ENCODE measurements around the gene ADAMTSL1.

ADAMTSL1 gene

DNA sequence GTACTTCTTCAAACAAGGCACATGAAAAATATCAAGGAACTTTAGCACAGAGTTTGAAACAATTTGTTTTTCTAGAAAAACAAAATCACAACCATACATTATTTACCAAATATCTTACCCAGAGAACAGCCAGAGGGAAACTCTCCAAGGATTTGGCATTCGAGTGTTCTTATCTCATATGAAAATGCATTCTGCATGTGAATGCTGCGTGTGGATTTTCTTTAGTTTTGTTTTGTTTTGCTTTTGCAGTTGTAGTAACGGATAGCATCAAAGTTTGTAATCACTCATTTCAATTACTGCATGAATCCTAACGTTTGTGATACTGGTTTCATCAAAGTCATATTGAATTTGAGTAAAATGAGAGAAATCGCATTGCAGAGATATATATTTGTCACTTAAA is 28.0 kb downstream of the ADAMTSL1 start:
- DNase-seq (ENCODE audit: low read depth in 2 of 2): no peak

DNA sequence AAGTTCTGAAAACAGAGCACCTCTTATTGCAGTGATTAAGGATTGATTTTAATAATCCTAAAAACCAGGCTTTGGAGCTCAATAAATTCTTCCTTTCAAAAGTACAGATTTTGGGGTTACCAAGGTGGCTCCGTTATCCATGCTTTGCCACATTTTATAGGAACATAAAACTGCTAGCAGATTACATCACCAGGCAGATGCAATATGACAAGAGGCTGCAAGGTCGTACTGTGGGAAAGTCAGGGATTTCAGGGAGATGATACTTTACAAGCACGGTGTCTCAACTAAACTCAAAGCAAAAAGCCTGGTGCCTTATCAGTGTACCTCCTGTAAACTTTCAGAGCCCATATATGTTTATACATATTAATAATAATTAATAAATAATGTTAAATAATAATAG is 28.6 kb downstream of the ADAMTSL1 start:
- no peak for DNase-seq (ENCODE audit: low read depth in 2 of 2)

GRCh38 chr9:18504707-18505106 is 30.8 kb downstream of the ADAMTSL1 start:
- no peak for DNase-seq (ENCODE audit: low read depth in 2 of 2)

- DNase-seq (ENCODE audit: low read depth in 2 of 2): no peak
Measured at GRCh38 chr9:18507151-18507550, 33.2 kb downstream of the ADAMTSL1 start.

GRCh38 chr9:18516514-18516913 is 42.6 kb downstream of the ADAMTSL1 start:
- no peak for DNase-seq (ENCODE audit: low read depth in 2 of 2)

- no peak for DNase-seq (ENCODE audit: low read depth in 2 of 2)
Measured at GRCh38 chr9:18516965-18517364, 43.0 kb downstream of the ADAMTSL1 start.

- DNase-seq (ENCODE audit: low read depth in 2 of 2): no peak
Measured at GRCh38 chr9:18520416-18521047, 46.6 kb downstream of the ADAMTSL1 start.

- no peak for DNase-seq (ENCODE audit: low read depth in 2 of 2)
Measured at GRCh38 chr9:18526685-18527084, 52.7 kb downstream of the ADAMTSL1 start.

- no peak for DNase-seq (ENCODE audit: low read depth in 2 of 2)
Measured at GRCh38 chr9:18531136-18532065, 57.4 kb downstream of the ADAMTSL1 start.

- no peak for DNase-seq (ENCODE audit: low read depth in 2 of 2)
Measured at GRCh38 chr9:18534611-18535010, 60.7 kb downstream of the ADAMTSL1 start.

GRCh38 chr9:18536554-18536953 is 62.6 kb downstream of the ADAMTSL1 start:
- no peak for DNase-seq (ENCODE audit: low read depth in 2 of 2)

GRCh38 chr9:18539203-18539693 is 65.3 kb downstream of the ADAMTSL1 start:
- DNase-seq (ENCODE audit: low read depth in 2 of 2): no peak

GRCh38 chr9:18542837-18543405 is 69.0 kb downstream of the ADAMTSL1 start:
- no peak for DNase-seq (ENCODE audit: low read depth in 2 of 2)

DNA sequence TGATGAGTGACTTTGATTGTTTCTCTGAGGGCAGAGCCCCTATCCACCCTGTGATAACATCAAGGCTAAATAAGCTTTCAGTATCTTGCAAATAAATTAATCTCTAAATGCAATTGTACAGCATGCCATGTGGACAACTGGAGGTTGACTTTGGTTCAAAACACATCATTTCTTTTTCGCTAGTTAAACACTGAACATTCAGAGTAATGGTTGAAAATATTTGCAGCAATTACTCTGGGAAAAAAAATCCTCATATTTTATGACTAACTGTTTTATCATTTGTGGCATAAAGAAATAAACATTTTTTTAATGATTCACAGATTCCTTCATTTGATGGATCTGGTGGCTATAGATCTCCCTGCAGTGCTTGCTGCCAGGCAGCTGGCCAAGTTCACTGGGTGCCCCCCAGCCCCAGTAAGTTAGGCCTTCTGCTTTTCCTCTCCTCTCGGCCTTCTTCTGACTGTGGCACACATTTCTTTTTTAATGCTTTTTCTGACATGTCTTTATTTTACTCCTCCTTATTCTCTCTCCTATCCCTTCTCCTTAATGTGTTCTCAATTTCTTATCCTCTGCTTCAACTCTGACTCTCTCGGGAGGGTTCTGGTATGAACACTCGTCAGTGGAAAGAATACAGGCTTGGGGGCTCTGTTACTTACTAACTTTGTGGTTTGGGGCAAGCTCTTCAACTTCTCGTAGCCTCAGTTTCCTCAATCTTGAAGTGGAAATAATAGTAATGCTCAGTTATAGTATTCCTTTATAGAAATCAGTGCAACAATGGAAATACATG is 69.6 kb downstream of the ADAMTSL1 start:
- DNase-seq (ENCODE audit: low read depth in 2 of 2): no peak

- DNase-seq (ENCODE audit: low read depth in 2 of 2): no peak
Measured at GRCh38 chr9:18544456-18544855, 70.5 kb downstream of the ADAMTSL1 start.

DNA sequence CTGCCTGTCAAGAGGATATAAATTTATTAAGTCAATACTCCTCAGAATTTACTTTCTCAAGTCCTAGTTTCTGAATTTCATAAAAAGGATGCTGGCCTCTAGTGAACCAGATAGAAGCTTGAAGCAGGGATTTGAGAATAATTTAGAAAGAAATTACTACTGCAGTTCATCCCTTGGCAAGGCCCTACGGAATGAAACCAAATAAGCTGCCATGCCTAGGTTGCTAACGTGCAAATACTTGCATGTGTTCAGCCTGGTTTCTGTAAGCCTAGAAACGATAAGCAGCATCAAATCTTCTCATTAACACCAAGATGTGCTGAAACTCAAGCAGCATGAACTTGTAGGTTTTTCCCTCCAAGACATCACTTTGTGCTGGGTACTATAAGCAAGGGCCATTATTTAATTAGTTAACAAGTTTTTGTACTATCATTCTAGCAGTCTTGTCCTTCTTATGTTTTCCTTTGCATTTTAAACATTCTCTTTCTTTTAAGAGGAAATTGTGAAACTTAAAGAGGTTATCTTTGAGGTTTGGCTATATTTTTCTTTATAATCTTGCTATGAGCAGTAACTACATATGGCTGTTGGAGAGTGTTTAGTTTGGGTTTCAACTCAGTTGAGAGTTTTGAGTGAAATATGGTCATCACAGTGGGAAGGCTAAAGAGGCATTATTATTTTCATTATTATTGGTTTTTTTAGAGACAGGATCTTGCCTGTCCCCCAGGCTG is 71.8 kb downstream of the ADAMTSL1 start:
- DNase-seq (ENCODE audit: low read depth in 2 of 2): no peak

DNA sequence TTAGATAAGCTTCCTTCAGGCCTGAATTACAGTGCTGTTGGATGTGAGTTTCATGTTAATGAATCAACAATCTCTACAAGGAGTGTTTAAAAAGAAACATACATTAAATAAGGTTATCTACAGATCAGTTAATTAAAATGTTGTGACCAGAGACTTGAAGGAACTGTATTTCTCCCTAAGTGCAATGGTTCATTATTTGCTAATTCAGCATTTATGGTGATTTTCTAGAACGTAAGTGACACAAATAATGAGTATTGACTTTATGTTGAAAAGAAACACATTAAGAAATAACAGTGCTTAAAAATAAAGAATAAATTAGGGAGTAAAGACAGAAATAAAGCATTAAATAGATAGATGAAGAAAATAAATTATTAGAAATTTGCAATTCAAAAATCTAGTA is 74.5 kb downstream of the ADAMTSL1 start:
- no peak for DNase-seq (ENCODE audit: low read depth in 2 of 2)

DNA sequence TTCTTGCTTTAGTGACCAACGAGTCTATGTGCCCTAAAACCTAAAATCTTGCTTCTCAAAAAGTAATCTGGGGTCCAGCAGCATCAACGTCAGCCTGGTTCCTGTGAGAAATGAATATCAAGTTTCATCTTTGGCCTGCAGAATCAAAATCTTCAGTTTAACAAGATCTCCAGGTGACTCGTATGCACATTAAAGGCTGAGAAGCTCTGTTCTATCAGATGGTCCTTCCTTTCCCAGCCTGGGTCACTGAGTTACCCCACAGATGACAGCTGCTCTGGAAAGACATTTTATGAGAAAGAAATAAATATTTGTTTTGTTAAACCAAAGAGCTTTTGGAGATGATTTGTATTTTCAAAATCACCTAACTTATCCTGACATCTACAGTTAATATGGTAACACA is 75.8 kb downstream of the ADAMTSL1 start:
- no peak for DNase-seq (ENCODE audit: low read depth in 2 of 2)

DNA sequence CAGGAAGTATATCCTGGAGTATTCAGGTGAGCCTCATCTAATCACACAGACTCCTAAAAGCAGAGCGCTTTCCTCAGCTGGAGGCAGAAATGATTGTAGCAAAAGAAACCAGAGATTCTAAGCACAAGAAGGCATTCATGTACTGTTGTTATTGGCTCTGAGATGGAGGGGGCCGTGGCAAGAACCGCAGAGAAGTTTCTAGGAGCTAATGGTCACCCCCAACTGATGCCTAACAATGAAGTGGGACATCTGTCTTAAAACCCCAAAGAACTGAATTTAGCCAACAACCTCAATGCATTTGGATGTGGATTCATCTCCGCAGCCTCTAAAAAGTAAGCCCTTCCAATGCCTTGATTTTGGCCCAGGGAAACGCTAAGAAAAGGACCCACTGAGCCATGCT is 76.3 kb downstream of the ADAMTSL1 start:
- DNase-seq (ENCODE audit: low read depth in 2 of 2): no peak

- DNase-seq (ENCODE audit: low read depth in 2 of 2): no peak
Measured at GRCh38 chr9:18554244-18554643, 80.3 kb downstream of the ADAMTSL1 start.
